Measurements from ENCODE around the gene TBX10. TPM values are rescaled to one million over a fixed set of nuclear protein-coding genes. Genes with fewer than 3 reads are reported as not detected.

Gene TBX10
- total and polyA plus RNA-seq, 4 donors = not detected

- DNase-seq = no peak
- Histone ChIP-seq H3K9me3 (ENCODE audit: control insufficient read depth in 4 of 4, insufficient read depth in 3 of 4, low read length in 3 of 4) (no peaks in the 10 kb centered on the region), H3K36me3 (ENCODE audit: control insufficient read depth in 4 of 4, insufficient read depth in 4 of 4, low read length in 4 of 4) (peaks cover 5 to 24% (median 19%) of the 10 kb centered on the region in 4 donors), H3K27ac (ENCODE audit: low read depth in 1 of 2, low read length in 1 of 2) (peak overlapping the region; percentile 94), H3K27me3 (ENCODE audit: control insufficient read depth in 3 of 3, insufficient read depth in 3 of 3, low read length in 2 of 3) (peaks cover 0 to 3% (median 0%) of the 10 kb centered on the region in 3 donors), H3K4me1 (ENCODE audit: control insufficient read depth in 5 of 5, insufficient read depth in 5 of 5, low read length in 5 of 5) (peaks cover 0 to 14% (median 9%) of the 10 kb centered on the region in 5 donors), H3K9ac (ENCODE audit: insufficient read depth in 1 of 2, low read length in 2 of 2) (peak overlapping the region; percentile 36 to 77), H3K4me3 (peak overlapping the region; percentile 67)
- no peak for ATAC-seq (ENCODE audit: insufficient read depth, low FRiP score)
- no peak for TF ChIP-seq CTCF (IDR thresholded peaks at IDR 0.05; ENCODE audit: control extremely low read depth, extremely low read depth)
- 83 to 85% methylated on average over 21 of the region's 21 CpGs for WGBS, 2 donors
Measured at GRCh38 chr11:67584881-67585873, 54.4 kb downstream of the TBX10 start.

GRCh38 chr11:67584205-67584880 is 55.2 kb downstream of the TBX10 start:
- WGBS, 2 donors = 13 to 15% methylated on average over 32 to 33 of the region's 33 CpGs
- Histone ChIP-seq H3K9ac (ENCODE audit: insufficient read depth in 1 of 2, low read length in 2 of 2) (peak overlapping the region; percentile 71 to 77), H3K4me3 (peak overlapping the region; percentile 67), H3K9me3 (ENCODE audit: control insufficient read depth in 4 of 4, insufficient read depth in 3 of 4, low read length in 3 of 4) (no peaks in the 10 kb centered on the region), H3K27ac (ENCODE audit: low read depth in 1 of 2, low read length in 1 of 2) (peak overlapping the region; percentile 94), H3K27me3 (ENCODE audit: control insufficient read depth in 3 of 3, insufficient read depth in 3 of 3, low read length in 2 of 3) (peaks cover 0 to 3% (median 0%) of the 10 kb centered on the region in 3 donors), H3K36me3 (ENCODE audit: control insufficient read depth in 4 of 4, insufficient read depth in 4 of 4, low read length in 4 of 4) (peaks cover 3 to 24% (median 19%) of the 10 kb centered on the region in 4 donors), H3K4me1 (ENCODE audit: control insufficient read depth in 5 of 5, insufficient read depth in 5 of 5, low read length in 5 of 5) (peaks cover 0 to 15% (median 9%) of the 10 kb centered on the region in 5 donors)
- ATAC-seq (ENCODE audit: insufficient read depth, low FRiP score) (peak; percentile 70), DNase-seq (peak; percentile 70 to 81 (median 74))
- TF ChIP-seq CTCF (IDR thresholded peaks at IDR 0.05; ENCODE audit: control extremely low read depth, extremely low read depth) = no peak

GRCh38 chr11:67583247-67584204 is 56.0 kb downstream of the TBX10 start, which contains the start of gene GSTP1:
Gene GSTP1 (plus strand): TSS chr11:67583812. CDS start chr11:67583844, 32 bp downstream.
- H3K4me1 ChIP-seq (ENCODE audit: control insufficient read depth in 5 of 5, insufficient read depth in 5 of 5, low read length in 5 of 5) = peaks cover 0 to 15% (median 9%) of the 10 kb centered on the region in 5 donors
- H3K4me3 ChIP-seq = peak within 1 kb of the TSS; percentile 67
- peaks cover 0 to 3% (median 0%) of the 10 kb centered on the region in 3 donors for H3K27me3 ChIP-seq (ENCODE audit: control insufficient read depth in 3 of 3, insufficient read depth in 3 of 3, low read length in 2 of 3)
- peaks cover 3 to 21% (median 19%) of the 10 kb centered on the region in 4 donors for H3K36me3 ChIP-seq (ENCODE audit: control insufficient read depth in 4 of 4, insufficient read depth in 4 of 4, low read length in 4 of 4)
- peak; percentile 20 for TF ChIP-seq CTCF (IDR thresholded peaks at IDR 0.05; ENCODE audit: control extremely low read depth, extremely low read depth)
- peak within 1 kb of the TSS; percentile 71 to 77 for H3K9ac ChIP-seq (ENCODE audit: insufficient read depth in 1 of 2, low read length in 2 of 2)
- DNase-seq (peak; percentile 96 to 97 (median 96)), ATAC-seq (ENCODE audit: insufficient read depth, low FRiP score) (peak; percentile 95)
- H3K27ac ChIP-seq (ENCODE audit: low read depth in 1 of 2, low read length in 1 of 2) = peak within 1 kb of the TSS; percentile 94
- 2 to 4% methylated on average over 73 to 81 of the region's 81 CpGs for WGBS, 2 donors
- H3K9me3 ChIP-seq (ENCODE audit: control insufficient read depth in 4 of 4, insufficient read depth in 3 of 4, low read length in 3 of 4) = no peaks in the 10 kb centered on the region

All from lung (tissue), 12 donors.